KMS-11 (cell line): Measurements from ENCODE around the gene POLR1G.
"Not testable (repeated sequence)": the region's sequence is repeated elsewhere in the genome, so short reads cannot be mapped to it uniquely, and the experiment has no call there.

Source experiments
- H2AFZ ChIP-seq: fragments of 200-600 bp; sonication (generic); 2 replicates; pipeline ENCODE4 v1.6.1; 2016; ENCODE audit warnings: antibody characterized with exemption, mixed run types, low read depth
- H3K27ac ChIP-seq: fragments of 200-600 bp; sonication (generic); 2 replicates; pipeline ENCODE4 v1.6.1; 2016; ENCODE audit warnings: mild to moderate bottlenecking, mixed run types
- H3K27me3 ChIP-seq: fragments of 200-600 bp; sonication (generic); 2 replicates; pipeline ENCODE4 v1.6.1; 2017; ENCODE audit warnings: mild to moderate bottlenecking, low read depth, mixed run types, moderate library complexity; ENCODE audit not compliant: insufficient read depth
- H3K36me3 ChIP-seq: fragments of 200-600 bp; sonication (generic); 2 replicates; pipeline ENCODE4 v1.6.1; 2017; ENCODE audit warnings: mild to moderate bottlenecking, mixed run types; ENCODE audit not compliant: insufficient read depth
- H3K4me1 ChIP-seq: fragments of 200-600 bp; sonication (generic); 2 replicates; pipeline ENCODE4 v1.6.1; 2016; ENCODE audit warnings: mild to moderate bottlenecking, low read depth, mixed run types; ENCODE audit not compliant: poor library complexity, severe bottlenecking
- H3K4me2 ChIP-seq: fragments of 200-600 bp; sonication (generic); 2 replicates; pipeline ENCODE4 v1.7.0; 2016; ENCODE audit warnings: mild to moderate bottlenecking, mixed run types
- H3K4me3 ChIP-seq: fragments of 200-600 bp; sonication (generic); IDR thresholded peaks from 2 replicates; pipeline ENCODE4 v1.6.1; 2017; ENCODE audit warnings: low read depth, low read length, mixed read lengths; ENCODE audit not compliant: insufficient read depth
- H3K79me2 ChIP-seq: fragments of 200-600 bp; sonication (generic); 2 replicates; pipeline ENCODE4 v1.6.1; 2016; ENCODE audit warnings: low read depth, mixed run types; ENCODE audit not compliant: insufficient read depth
- H3K9ac ChIP-seq: fragments of 200-600 bp; sonication (generic); 2 replicates; pipeline ENCODE4 v1.6.1; 2016; ENCODE audit warnings: mild to moderate bottlenecking, mixed run types
- H4K20me1 ChIP-seq: fragments of 200-600 bp; sonication (generic); 2 replicates; pipeline ENCODE4 v1.6.1; 2016; ENCODE audit warnings: mild to moderate bottlenecking, mixed run types; ENCODE audit not compliant: insufficient read depth
- CTCF ChIP-seq: fragments of 200-600 bp; sonication (generic); conservative IDR thresholded peaks from 2 replicates; pipeline ENCODE4 v1.6.1; 2017; ENCODE audit warnings: low read depth, mild to moderate bottlenecking, antibody characterized with exemption, low read length, moderate library complexity, mixed read lengths

Gene POLR1G

GRCh38 chr19:45432543-45432942 lies 26.1 kb downstream of the POLR1G start:
- not testable (repeated sequence) for H3K27me3 ChIP-seq, H4K20me1 ChIP-seq, H2AFZ ChIP-seq, H3K4me3 ChIP-seq, H3K9ac ChIP-seq, H3K27ac ChIP-seq, H3K36me3 ChIP-seq, H3K79me2 ChIP-seq, H3K4me2 ChIP-seq
- peaks cover 27% of the 10 kb centered on the region for H3K4me1 ChIP-seq

GRCh38 chr19:45437328-45437727 lies 30.9 kb downstream of the POLR1G start:
- no peak for TF ChIP-seq CTCF
- no peaks in the 10 kb centered on the region for H4K20me1 ChIP-seq

GRCh38 chr19:45439190-45439568 lies 32.7 kb downstream of the POLR1G start:
- Histone ChIP-seq H2AFZ (peak overlapping the region; percentile 67), H3K36me3 (no peaks in the 10 kb centered on the region), H4K20me1 (no peaks in the 10 kb centered on the region), H3K4me3 (no peak overlapping the region), H3K27ac (peak overlapping the region; percentile 76), H3K27me3 (no peaks in the 10 kb centered on the region), H3K9ac (peak overlapping the region; percentile 84), H3K4me2 (peak overlapping the region; percentile 63; the same call in 1 of the 2 replicates), H3K79me2 (no peaks in the 10 kb centered on the region), H3K4me1 (peaks cover 39% of the 10 kb centered on the region)
- no peak for TF ChIP-seq CTCF

More at GRCh38 chr19:45437328-45437727, 30.9 kb downstream of the POLR1G start:
- Histone ChIP-seq H3K79me2 (no peaks in the 10 kb centered on the region), H2AFZ (no peak overlapping the region), H3K27ac (no peak overlapping the region), H3K4me1 (peaks cover 29% of the 10 kb centered on the region), H3K4me3 (no peak overlapping the region), H3K4me2 (no peak overlapping the region), H3K36me3 (no peaks in the 10 kb centered on the region), H3K9ac (no peak overlapping the region), H3K27me3 (no peaks in the 10 kb centered on the region)

GRCh38 chr19:45439569-45440258 lies 33.3 kb downstream of the POLR1G start:
- H3K79me2 ChIP-seq, result no peaks in the 10 kb centered on the region
- peak overlapping the region; percentile 84 for H3K9ac ChIP-seq
- no peaks in the 10 kb centered on the region for H3K36me3 ChIP-seq
- H3K27me3 ChIP-seq, result no peaks in the 10 kb centered on the region
- H3K4me1 ChIP-seq, result peaks cover 40% of the 10 kb centered on the region
- peak; percentile 94 for TF ChIP-seq CTCF
- H3K4me3 ChIP-seq, result no peak overlapping the region
- peak overlapping the region; percentile 63 for H3K4me2 ChIP-seq
- H3K27ac ChIP-seq, result peak overlapping the region; percentile 76
- no peaks in the 10 kb centered on the region for H4K20me1 ChIP-seq
- peak overlapping the region; percentile 67 for H2AFZ ChIP-seq

GRCh38 chr19:45440259-45440638 lies 33.8 kb downstream of the POLR1G start:
- Histone ChIP-seq H3K27ac (peak overlapping the region; percentile 76), H3K9ac (peak overlapping the region; percentile 84; the same call in 1 of the 2 replicates)

More at GRCh38 chr19:45440259-45440638, 33.8 kb downstream of the POLR1G start:
- H3K36me3 ChIP-seq, result no peaks in the 10 kb centered on the region
- H3K79me2 ChIP-seq, result no peaks in the 10 kb centered on the region
- peak overlapping the region; percentile 63 for H3K4me2 ChIP-seq
- TF ChIP-seq CTCF, result no peak
- H4K20me1 ChIP-seq, result no peaks in the 10 kb centered on the region
- H3K4me3 ChIP-seq, result no peak overlapping the region
- no peaks in the 10 kb centered on the region for H3K27me3 ChIP-seq
- H3K4me1 ChIP-seq, result peaks cover 41% of the 10 kb centered on the region
- peak overlapping the region; percentile 67; the same call in 1 of the 2 replicates for H2AFZ ChIP-seq
